HS-5 (cell line): ENCODE results near the gene CEND1.

ENCODE experiments used
- DNase-seq: peaks from one replicate; pipeline ENCODE4 v3.0.0-alpha.2; 2012; ENCODE audit warnings: low read depth

The CEND1 gene

GRCh38 chr11:789943-790342 lies at the start of gene CEND1:
Gene CEND1 (minus strand): TSS chr11:790090. CDS start chr11:788576, 1,514 bp downstream.
- no peak for DNase-seq

GRCh38 chr11:839280-839623 lies 49.4 kb upstream of the CEND1 start:
- DNase-seq, result no peak

GRCh38 chr11:838441-839279 lies 48.8 kb upstream of the CEND1 start:
- DNase-seq, result no peak

GRCh38 chr11:837990-838307 lies 48.1 kb upstream of the CEND1 start:
- DNase-seq, result no peak

GRCh38 chr11:837189-837989 lies 47.5 kb upstream of the CEND1 start:
- DNase-seq, result no peak

- DNase-seq, result no peak
These were observed 46.8 kb upstream of the CEND1 start for GRCh38 chr11:836700-837099.

- DNase-seq, result no peak
These were observed 46.4 kb upstream of the CEND1 start for GRCh38 chr11:836274-836673.

- peak; percentile 56 for DNase-seq
These were observed 44.8 kb upstream of the CEND1 start for GRCh38 chr11:834371-835316.

- DNase-seq, result no peak
These were observed 44.0 kb upstream of the CEND1 start for GRCh38 chr11:833849-834311.

- DNase-seq, result no peak
These were observed 43.4 kb upstream of the CEND1 start for GRCh38 chr11:833114-833791.

GRCh38 chr11:832529-833113 lies 42.7 kb upstream of the CEND1 start, which contains the start of gene CD151:
Gene CD151 (plus strand): TSS chr11:832952. CDS start chr11:836070, 3,118 bp downstream.
- DNase-seq, result no peak

- no peak for DNase-seq
These were observed 42.2 kb upstream of the CEND1 start for GRCh38 chr11:831961-832528.

GRCh38 chr11:831118-831864 lies 41.4 kb upstream of the CEND1 start:
- no peak for DNase-seq

GRCh38 chr11:830295-831117 lies 40.6 kb upstream of the CEND1 start:
- no peak for DNase-seq

- no peak for DNase-seq
These were observed 40.0 kb upstream of the CEND1 start for GRCh38 chr11:829847-830294.

- no peak for DNase-seq
These were observed 39.4 kb upstream of the CEND1 start for GRCh38 chr11:829176-829846.

GRCh38 chr11:828506-829175 lies 38.8 kb upstream of the CEND1 start:
- no peak for DNase-seq

- DNase-seq, result no peak
These were observed 38.0 kb upstream of the CEND1 start, which contains the start of gene CRACR2B for GRCh38 chr11:827897-828192. Gene CRACR2B (plus strand): TSS chr11:827919. CDS start chr11:828608, 689 bp downstream.
